Colonic mucosa (tissue), 4 donors: ENCODE results near the gene GALNT18. TPM values are rescaled to one million over a fixed set of nuclear protein-coding genes. Genes with fewer than 3 reads are reported as not detected.

ENCODE experiments used
- DNase-seq: peaks from one replicate; pipeline ENCODE4 v3.0.0-alpha.2; 2020
- H3K27ac ChIP-seq: fragments of 200-600 bp; one replicate; pipeline ENCODE4 v1.8.0; 2021
- H3K27me3 ChIP-seq: fragments of 200-600 bp; one replicate; pipeline ENCODE4 v1.8.0; 2021
- H3K36me3 ChIP-seq: fragments of 200-600 bp; one replicate; pipeline ENCODE4 v1.8.0; 2021
- H3K4me1 ChIP-seq: fragments of 200-600 bp; one replicate; pipeline ENCODE4 v1.8.0; 2021; ENCODE audit warnings: mild to moderate bottlenecking
- H3K4me3 ChIP-seq: fragments of 200-600 bp; one replicate; pipeline ENCODE4 v1.8.0; 2021
- H3K9ac ChIP-seq, 2 donors: one replicate each; pipeline ENCODE4 v1.7.0; 2013; ENCODE audit warnings: control low read depth in 2 of 2, low read depth in 2 of 2, low read length in 2 of 2
- H3K9me3 ChIP-seq: fragments of 200-600 bp; one replicate; pipeline ENCODE4 v1.8.0; 2021
- intact Hi-C: fragments of 100-400 bp; cut with DNase I; formaldehyde crosslinking; loops from one replicate; pipeline ENCODE4 v1.14.1; 2022
- total RNA-seq, 2 donors: library from RNA; stranded (reverse); fragmentation: NEBNext Ultra II Directional in 1 of 2; extraction: Animal tissue kit (Norgen Biotek cat#: 25700) in 1 of 2; gene quantifications; one replicate each; pipeline ENCODE4 v1.2.1, GENCODE V29; 2021
- TF ChIP-seq, protein P1 (sequence below): fragments of 200-600 bp; IDR thresholded peaks from one replicate; pipeline ENCODE4 v1.8.0; 2022; ENCODE audit warnings: antibody characterized with exemption, mild to moderate bottlenecking
- donor health status: healthy.
- donor health status: DM: no; HTN: no; CAD: no.
- donor health status: DM: no; HTN: no; CAD: no.

GALNT18 gene
- total RNA-seq, 2 donors from 2014 or later = 3.6 to 8.3 TPM

DNA sequence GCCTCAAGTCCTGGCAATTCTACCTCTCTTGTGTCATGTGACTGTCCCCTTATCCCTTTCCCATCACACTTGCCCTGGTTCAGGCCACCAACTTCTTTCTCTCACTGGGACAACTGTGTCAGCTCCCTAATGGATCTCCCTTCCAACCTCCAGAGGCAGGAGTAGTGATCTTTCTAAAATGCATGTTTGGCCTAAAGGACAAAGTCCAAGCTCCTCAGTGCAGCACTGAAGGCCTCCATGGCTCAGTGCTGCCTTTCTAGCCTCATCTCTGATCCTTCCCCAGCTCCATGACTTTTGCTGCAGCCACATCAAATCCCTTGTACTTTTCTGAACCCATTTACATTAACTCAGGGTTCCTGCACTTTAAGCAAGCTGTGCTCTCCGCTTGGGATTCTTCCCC lies 349.6 kb downstream of the GALNT18 start:
- Histone ChIP-seq H3K9me3 (no peaks in the 10 kb centered on the region), H3K36me3 (no peaks in the 10 kb centered on the region), H3K4me1 (no peaks in the 10 kb centered on the region), H3K9ac (no peak overlapping the region), H3K27ac (no peak overlapping the region), H3K27me3 (no peaks in the 10 kb centered on the region), H3K4me3 (no peak overlapping the region)
- intact Hi-C loops = no loop called here
- TF ChIP-seq, protein P1, sequence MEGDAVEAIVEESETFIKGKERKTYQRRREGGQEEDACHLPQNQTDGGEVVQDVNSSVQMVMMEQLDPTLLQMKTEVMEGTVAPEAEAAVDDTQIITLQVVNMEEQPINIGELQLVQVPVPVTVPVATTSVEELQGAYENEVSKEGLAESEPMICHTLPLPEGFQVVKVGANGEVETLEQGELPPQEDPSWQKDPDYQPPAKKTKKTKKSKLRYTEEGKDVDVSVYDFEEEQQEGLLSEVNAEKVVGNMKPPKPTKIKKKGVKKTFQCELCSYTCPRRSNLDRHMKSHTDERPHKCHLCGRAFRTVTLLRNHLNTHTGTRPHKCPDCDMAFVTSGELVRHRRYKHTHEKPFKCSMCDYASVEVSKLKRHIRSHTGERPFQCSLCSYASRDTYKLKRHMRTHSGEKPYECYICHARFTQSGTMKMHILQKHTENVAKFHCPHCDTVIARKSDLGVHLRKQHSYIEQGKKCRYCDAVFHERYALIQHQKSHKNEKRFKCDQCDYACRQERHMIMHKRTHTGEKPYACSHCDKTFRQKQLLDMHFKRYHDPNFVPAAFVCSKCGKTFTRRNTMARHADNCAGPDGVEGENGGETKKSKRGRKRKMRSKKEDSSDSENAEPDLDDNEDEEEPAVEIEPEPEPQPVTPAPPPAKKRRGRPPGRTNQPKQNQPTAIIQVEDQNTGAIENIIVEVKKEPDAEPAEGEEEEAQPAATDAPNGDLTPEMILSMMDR = no peak
- DNase-seq = no peak

DNA sequence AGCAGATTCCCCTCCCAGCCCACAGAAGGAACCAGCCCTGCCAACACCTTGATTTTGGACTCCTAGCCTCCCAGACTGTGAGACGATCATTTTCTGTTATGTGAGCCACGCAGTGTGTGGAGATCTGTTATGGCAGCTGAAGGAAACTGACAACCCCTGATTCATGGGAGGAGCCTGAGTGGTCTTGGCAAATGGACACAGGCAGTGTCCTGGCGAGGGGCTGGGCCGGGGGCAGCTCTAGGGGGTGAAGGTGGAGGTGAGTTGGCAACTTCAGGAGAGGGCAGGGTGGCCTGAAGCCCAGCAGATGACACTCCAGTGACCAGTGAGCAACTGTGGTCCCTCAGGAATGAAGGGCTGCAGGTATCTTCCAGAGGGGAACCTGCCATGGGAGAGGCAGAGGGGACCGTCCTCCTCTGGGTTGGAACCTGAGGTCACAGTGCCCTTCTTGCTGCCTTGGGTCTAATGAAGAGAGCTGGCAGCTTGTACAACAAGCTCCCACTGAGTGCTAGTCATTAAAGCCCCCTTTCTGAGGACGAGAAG lies 351.5 kb downstream of the GALNT18 start:
- H3K27ac ChIP-seq = no peak overlapping the region
- no peaks in the 10 kb centered on the region for H3K9me3 ChIP-seq
- H3K4me1 ChIP-seq = no peaks in the 10 kb centered on the region
- DNase-seq = no peak
- H3K27me3 ChIP-seq = no peaks in the 10 kb centered on the region
- TF ChIP-seq, protein P1 = no peak
- intact Hi-C loops = no loop called here
- H3K36me3 ChIP-seq = no peaks in the 10 kb centered on the region
- no peak overlapping the region for H3K4me3 ChIP-seq
- H3K9ac ChIP-seq = no peak overlapping the region

DNA sequence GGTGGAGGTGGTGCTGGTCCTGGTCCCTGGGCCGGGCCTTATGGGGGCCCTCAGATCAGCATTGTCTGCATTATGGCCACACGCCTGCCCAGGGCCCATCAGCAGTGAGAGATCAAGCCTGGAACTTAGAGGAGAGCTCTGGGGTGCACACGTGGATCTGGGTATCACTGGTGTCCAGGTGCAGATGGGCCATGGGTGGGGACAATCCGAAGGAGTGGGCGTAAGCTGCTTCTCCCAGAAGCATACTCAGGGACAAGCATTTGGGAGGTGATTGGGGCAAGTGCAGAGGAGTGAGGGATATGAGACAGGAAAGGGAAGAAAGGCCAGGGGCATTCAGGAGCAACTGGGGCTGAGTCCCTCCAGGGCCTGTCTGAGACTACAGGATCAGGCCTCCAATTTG lies 353.1 kb downstream of the GALNT18 start:
- TF ChIP-seq, protein P1 = no peak
- DNase-seq = no peak
- no peaks in the 10 kb centered on the region for H3K9me3 ChIP-seq
- H3K4me1 ChIP-seq = no peaks in the 10 kb centered on the region
- intact Hi-C loops = loop anchor here (10.0 kb wide), 2 partner anchors 234 to 474 kb away; no protein-coding TSS in a partner anchor
- H3K36me3 ChIP-seq = no peaks in the 10 kb centered on the region
- H3K9ac ChIP-seq = no peak overlapping the region
- H3K27ac ChIP-seq = no peak overlapping the region
- H3K4me3 ChIP-seq = no peak overlapping the region
- no peaks in the 10 kb centered on the region for H3K27me3 ChIP-seq

DNA sequence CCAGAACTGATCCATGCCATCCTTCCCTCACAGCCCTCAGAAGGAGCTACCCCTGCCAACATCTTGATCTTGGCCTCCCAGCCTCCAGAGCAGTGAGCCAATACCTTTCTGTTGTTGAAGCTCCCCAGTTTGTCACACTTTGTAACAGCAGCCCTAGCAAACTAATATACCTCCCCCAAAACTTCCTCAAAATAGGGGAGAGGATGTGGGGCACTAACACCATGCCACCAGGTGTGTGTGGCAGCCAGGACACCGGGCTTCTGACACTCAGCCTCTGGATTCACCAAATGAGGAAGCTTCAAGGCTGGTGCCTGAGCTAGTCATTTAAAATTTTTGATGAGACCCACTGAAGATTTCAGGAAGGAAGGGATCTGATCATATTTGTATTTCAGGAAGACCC lies 353.7 kb downstream of the GALNT18 start:
- intact Hi-C loops = loop anchor here (10.0 kb wide), 2 partner anchors 233 to 473 kb away; no protein-coding TSS in a partner anchor
- DNase-seq = no peak
- no peak overlapping the region for H3K27ac ChIP-seq
- H3K27me3 ChIP-seq = no peaks in the 10 kb centered on the region
- H3K4me3 ChIP-seq = no peak overlapping the region
- H3K4me1 ChIP-seq = no peaks in the 10 kb centered on the region
- H3K9me3 ChIP-seq = no peaks in the 10 kb centered on the region
- no peak overlapping the region for H3K9ac ChIP-seq
- no peaks in the 10 kb centered on the region for H3K36me3 ChIP-seq
- TF ChIP-seq, protein P1 = no peak

DNA sequence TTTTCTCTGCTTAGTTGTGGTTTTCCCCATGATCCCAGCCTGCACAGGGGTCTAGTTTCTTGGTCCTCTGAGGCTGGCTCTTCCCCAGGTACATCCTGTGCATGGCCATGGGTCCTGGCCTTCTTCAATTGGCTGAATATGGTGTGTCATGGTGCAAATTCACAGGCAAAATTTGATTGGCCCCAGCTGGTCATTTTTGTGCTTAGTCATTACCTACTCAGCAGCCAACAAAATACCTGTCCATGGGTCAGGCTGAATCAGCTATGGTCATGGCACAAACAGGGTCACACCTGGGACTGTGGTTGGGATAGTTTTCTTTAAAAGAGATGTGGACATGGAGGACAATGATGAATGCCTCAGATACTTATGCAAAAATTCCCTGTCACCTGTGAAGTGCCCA lies 354.5 kb downstream of the GALNT18 start:
- intact Hi-C loops = loop anchor here (10.0 kb wide), 2 partner anchors 233 to 473 kb away; no protein-coding TSS in a partner anchor
- H3K9ac ChIP-seq = no peak overlapping the region
- H3K9me3 ChIP-seq = no peaks in the 10 kb centered on the region
- no peak overlapping the region for H3K4me3 ChIP-seq
- no peaks in the 10 kb centered on the region for H3K27me3 ChIP-seq
- H3K36me3 ChIP-seq = no peaks in the 10 kb centered on the region
- DNase-seq = no peak
- H3K4me1 ChIP-seq = no peaks in the 10 kb centered on the region
- no peak overlapping the region for H3K27ac ChIP-seq
- TF ChIP-seq, protein P1 = no peak
